Sigmoid colon (tissue), 4 donors: ENCODE data around the gene CASZ1.

ENCODE experiments used
- CTCF ChIP-seq, 4 experiments: fragments of 450-650 bp in 3 of 4; fragments of 200-600 bp in 1 of 4; IDR thresholded peaks; one replicate each; pipeline ENCODE4 v1.5.1; 2016 to 2019; ENCODE audit warnings: antibody characterized with exemption in 4 of 4, mild to moderate bottlenecking in 3 of 4, moderate library complexity in 2 of 4
- EP300 ChIP-seq, 4 donors: sonication (generic); formaldehyde crosslinking; IDR thresholded peaks; one replicate each; pipeline ENCODE4 v1.6.1; 2017; ENCODE audit warnings: antibody characterized with exemption in 4 of 4
- POLR2A ChIP-seq, 2 donors: fragments of 450-650 bp; IDR thresholded peaks; one replicate each; pipeline ENCODE4 v1.6.1; 2016; ENCODE audit warnings: antibody characterized with exemption in 2 of 2, mild to moderate bottlenecking in 2 of 2, moderate library complexity in 2 of 2
- POLR2AphosphoS5 ChIP-seq, 4 donors: sonication (generic); formaldehyde crosslinking; IDR thresholded peaks; one replicate each; pipeline ENCODE4 v1.6.1; 2017; ENCODE audit warnings: antibody characterized with exemption in 4 of 4

GRCh38 chr1:10738061-10739058 is 58.1 kb downstream of the CASZ1 start:
- no peak for TF ChIP-seq CTCF (IDR thresholded peaks at IDR 0.05)
- TF ChIP-seq POLR2A (IDR thresholded peaks at IDR 0.05) = no peak
- no peak for TF ChIP-seq EP300 (IDR thresholded peaks at IDR 0.05)
- no peak for TF ChIP-seq POLR2AphosphoS5 (IDR thresholded peaks at IDR 0.05)
